Ishikawa (cell line): ENCODE data around the gene KRTAP10-3.
A peak's percentile ranks its signal among the peaks of the same experiment; 100 is the strongest.

Source experiments
- CEBPB ChIP-seq: IDR thresholded peaks from 2 replicates; pipeline ENCODE4 v1.6.1; 2012
- EGR1 ChIP-seq: IDR thresholded peaks from 2 replicates; pipeline ENCODE4 v1.6.1; 2012
- EP300 ChIP-seq: IDR thresholded peaks from 2 replicates; pipeline ENCODE4 v1.6.1; 2012; ENCODE audit warnings: borderline replicate concordance
- FOXM1 ChIP-seq: IDR thresholded peaks from 2 replicates; pipeline ENCODE4 v1.6.1; 2012; ENCODE audit warnings: low read depth, borderline replicate concordance
- MAX ChIP-seq: IDR thresholded peaks from 2 replicates; pipeline ENCODE4 v1.6.1; 2012
- NFIC ChIP-seq: IDR thresholded peaks from 2 replicates; pipeline ENCODE4 v1.6.1; 2012
- RAD21 ChIP-seq: IDR thresholded peaks from 2 replicates; pipeline ENCODE4 v1.6.1; 2012; ENCODE audit warnings: low read depth
- REST ChIP-seq: IDR thresholded peaks from 2 replicates; pipeline ENCODE4 v1.6.1; 2012; ENCODE audit warnings: low read depth, mild to moderate bottlenecking
- TAF1 ChIP-seq: IDR thresholded peaks from 2 replicates; pipeline ENCODE4 v1.6.1; 2012; ENCODE audit warnings: low read depth, mild to moderate bottlenecking
- TCF12 ChIP-seq: IDR thresholded peaks from 2 replicates; pipeline ENCODE4 v1.6.1; 2012; ENCODE audit warnings: low read depth
- TEAD4 ChIP-seq: IDR thresholded peaks from 2 replicates; pipeline ENCODE4 v1.6.1; 2012
- USF1 ChIP-seq: IDR thresholded peaks from 2 replicates; pipeline ENCODE4 v1.6.1; 2012
- YY1 ChIP-seq: IDR thresholded peaks from 2 replicates; pipeline ENCODE4 v1.6.1; 2012; ENCODE audit warnings: low read depth
- ZBTB7A ChIP-seq: IDR thresholded peaks from 2 replicates; pipeline ENCODE4 v1.6.1; 2012; ENCODE audit warnings: low read depth

Gene KRTAP10-3

GRCh38 chr21:44510109-44510507 lies 48.5 kb downstream of the KRTAP10-3 start:
- TF ChIP-seq RAD21 (no peak), FOXM1 (no peak), TEAD4 (no peak), ZBTB7A (0 out of 2 replicates have a peak, but pooled peaks have one; percentile 2), EGR1 (no peak)

- no peak for TF ChIP-seq CEBPB
- TF ChIP-seq MAX = no peak
- no peak for TF ChIP-seq USF1
- 0 out of 2 replicates have a peak, but pooled peaks have one; percentile 19 for TF ChIP-seq NFIC
- no peak for TF ChIP-seq TCF12
- no peak for TF ChIP-seq YY1
- no peak for TF ChIP-seq FOXM1
Measured at GRCh38 chr21:44509539-44509938, 49.1 kb downstream of the KRTAP10-3 start.

- TF ChIP-seq RAD21 (no peak), USF1 (no peak), ZBTB7A (no peak), TCF12 (no peak), TAF1 (no peak), REST (no peak), EP300 (no peak), YY1 (no peak), MAX (no peak), CEBPB (no peak)
Measured at GRCh38 chr21:44508711-44509445, 49.7 kb downstream of the KRTAP10-3 start.

GRCh38 chr21:44508426-44508710 lies 50.2 kb downstream of the KRTAP10-3 start:
- TF ChIP-seq NFIC = no peak
- TF ChIP-seq TAF1 = no peak
- TF ChIP-seq CEBPB = no peak
